Prostate gland (tissue), 2 donors: Measurements from ENCODE around the gene TNNI2. TPM values are rescaled to one million over a fixed set of nuclear protein-coding genes. Genes with fewer than 3 reads are reported as not detected.
"Not testable (repeated sequence)": the region's sequence is repeated elsewhere in the genome, so short reads cannot be mapped to it uniquely, and the experiment has no call there.

Experiments used
- DNase-seq: peaks from one replicate; pipeline ENCODE4 v3.0.0-alpha.2; 2019; ENCODE audit warnings: low spot score
- H3K27ac ChIP-seq, 2 donors: fragments of 200-600 bp; sonication (generic); 2 replicates each; pipeline ENCODE4 v1.5.1; 2017 to 2019
- H3K27me3 ChIP-seq: fragments of 200-600 bp; sonication (generic); replicated peaks from 2 replicates; pipeline ENCODE4 v1.5.1; 2019; ENCODE audit not compliant: insufficient read depth
- H3K36me3 ChIP-seq, 2 donors: fragments of 200-600 bp; sonication (generic); 1 replicate in 1 of 2; 2 replicates in 1 of 2; pipeline versions ENCODE4 v1.5.1 to v1.8.1; 2017 to 2019
- H3K4me1 ChIP-seq: fragments of 200-600 bp; sonication (generic); replicated peaks from 2 replicates; pipeline ENCODE4 v1.5.1; 2019
- H3K4me3 ChIP-seq, 2 donors: fragments of 200-600 bp; sonication (generic); 2 replicates each; pipeline ENCODE4 v1.5.1; 2017 to 2019
- H3K9me3 ChIP-seq: fragments of 200-600 bp; sonication (generic); 2 replicates; pipeline ENCODE4 v1.5.1; 2017
- CTCF ChIP-seq, 4 experiments: fragments of 200-600 bp in 2 of 4; fragments of 450-650 bp in 2 of 4; sonication (generic) in 2 of 4; IDR thresholded peaks; 1 replicate in 3 of 4; 2 replicates in 1 of 4; pipeline ENCODE4 v1.5.1; 2016 to 2019; ENCODE audit warnings: antibody characterized with exemption in 4 of 4, mild to moderate bottlenecking in 2 of 4, moderate library complexity in 2 of 4
- POLR2A ChIP-seq: fragments of 450-650 bp; IDR thresholded peaks from one replicate; pipeline ENCODE4 v1.6.1; 2016; ENCODE audit warnings: antibody characterized with exemption, mild to moderate bottlenecking
- POLR2AphosphoS5 ChIP-seq: sonication (generic); formaldehyde crosslinking; IDR thresholded peaks from one replicate; pipeline ENCODE4 v1.6.1; 2017; ENCODE audit warnings: antibody characterized with exemption
- WGBS: methylation state at CpG from one replicate; pipeline ENCODE4 v1.1.5; 2018; 5-methylcytosine and 5-hydroxymethylcytosine counted together
- intact Hi-C: fragments of 100-400 bp; cut with DNase I; formaldehyde crosslinking; loops from one replicate; pipeline ENCODE4 v1.14.2; 2022
- total RNA-seq, 2 donors: library from RNA; depleted of rRNA; stranded (reverse); fragments of >200 nt; gene quantifications; one replicate each; pipeline ENCODE4 v1.1.0, GENCODE V29; 2016

The TNNI2 gene
- total RNA-seq, 2 donors from 2014 or later = 5.5 TPM; not detected in 1

GRCh38 chr11:1871531-1871930 lies 32.8 kb downstream of the TNNI2 start:
- no peak for DNase-seq
- TF ChIP-seq CTCF (IDR thresholded peaks at IDR 0.05) (no peak), POLR2AphosphoS5 (no peak), POLR2A (no peak)
- Histone ChIP-seq H3K36me3 (no peaks in the 10 kb centered on the region), H3K27ac (no peak overlapping the region), H3K9me3 (no peaks in the 10 kb centered on the region), H3K4me1 (no peaks in the 10 kb centered on the region), H3K27me3 (peaks cover 3% of the 10 kb centered on the region), H3K4me3 (no peak overlapping the region)
- WGBS = 86% methylated on average over 15 of the region's 15 CpGs
- intact Hi-C loops = no loop called here

- DNase-seq = no peak
- Histone ChIP-seq H3K27ac (no peak overlapping the region), H3K36me3 (no peaks in the 10 kb centered on the region), H3K4me3 (no peak overlapping the region), H3K9me3 (no peaks in the 10 kb centered on the region), H3K27me3 (peaks cover 3% of the 10 kb centered on the region), H3K4me1 (no peaks in the 10 kb centered on the region)
- no peak for TF ChIP-seq POLR2AphosphoS5
- WGBS = 78% methylated on average over 18 of the region's 25 CpGs
- intact Hi-C loops = no loop called here
Observed at GRCh38 chr11:1872267-1872985, 33.6 kb downstream of the TNNI2 start.

GRCh38 chr11:1873048-1873812 lies 34.4 kb downstream of the TNNI2 start:
- Histone ChIP-seq H3K27ac (no peak overlapping the region), H3K4me1 (no peaks in the 10 kb centered on the region), H3K9me3 (no peaks in the 10 kb centered on the region), H3K36me3 (no peaks in the 10 kb centered on the region), H3K4me3 (no peak overlapping the region), H3K27me3 (peaks cover 3% of the 10 kb centered on the region)
- 40% methylated on average over 11 of the region's 11 CpGs for WGBS
- TF ChIP-seq POLR2A (no peak), POLR2AphosphoS5 (no peak), CTCF (IDR thresholded peaks at IDR 0.05) (no peak)
- no peak for DNase-seq
- intact Hi-C loops = no loop called here

- WGBS = 81% methylated on average over 16 of the region's 17 CpGs
- H3K4me3 ChIP-seq, H3K27ac ChIP-seq, H3K36me3 ChIP-seq, H3K27me3 ChIP-seq, intact Hi-C loops, H3K4me1 ChIP-seq, DNase-seq, H3K9me3 ChIP-seq: not testable (repeated sequence)
Observed at GRCh38 chr11:1873813-1874150, 35.0 kb downstream of the TNNI2 start.

GRCh38 chr11:1874441-1875092 lies 35.8 kb downstream of the TNNI2 start:
- H3K4me1 ChIP-seq, H3K9me3 ChIP-seq, H3K27ac ChIP-seq, intact Hi-C loops, H3K27me3 ChIP-seq, DNase-seq, H3K36me3 ChIP-seq, H3K4me3 ChIP-seq: not testable (repeated sequence)
- 86% methylated on average over 17 of the region's 17 CpGs for WGBS

- Histone ChIP-seq H3K27ac (no peak overlapping the region), H3K4me1 (no peaks in the 10 kb centered on the region), H3K36me3 (no peaks in the 10 kb centered on the region), H3K27me3 (peaks cover 3% of the 10 kb centered on the region), H3K4me3 (no peak overlapping the region), H3K9me3 (no peaks in the 10 kb centered on the region)
- TF ChIP-seq POLR2A (no peak), POLR2AphosphoS5 (no peak), CTCF (IDR thresholded peaks at IDR 0.05) (no peak)
- 69% methylated on average over 26 of the region's 28 CpGs for WGBS
- intact Hi-C loops = no loop called here
- DNase-seq = no peak
Observed at GRCh38 chr11:1875093-1875850, 36.5 kb downstream of the TNNI2 start.

GRCh38 chr11:1875851-1876301 lies 37.1 kb downstream of the TNNI2 start:
- H3K4me1 ChIP-seq, DNase-seq, intact Hi-C loops, H3K27me3 ChIP-seq, H3K4me3 ChIP-seq, H3K27ac ChIP-seq, H3K36me3 ChIP-seq, H3K9me3 ChIP-seq: not testable (repeated sequence)
- WGBS = 85% methylated on average over 12 of the region's 13 CpGs
